WTC11 (cell line): ENCODE results near the gene GRAP. TPM values are rescaled to one million over a fixed set of nuclear protein-coding genes. Genes with fewer than 3 reads are reported as not detected.

Experiments
- ATAC-seq: fragments of 200-7000 bp; cut with Tn5 transposase; 2 replicates; pipeline ENCODE4 v1.10.0; 2021; ENCODE audit warnings: mild to moderate bottlenecking, moderate library complexity
- CTCF ChIA-PET: fragments of 300-600 bp; sonication (Branson Sonifier 250); formaldehyde crosslinking; loops from one replicate; lab custom pipeline; 2021; ENCODE audit warnings: antibody characterized with exemption; lab: Charles Lee
- POLR2A ChIA-PET: fragments of 350-600 bp; sonication (Branson Sonifier 250); formaldehyde crosslinking; loops from one replicate; lab custom pipeline; 2021; ENCODE audit warnings: antibody characterized with exemption; lab: Charles Lee
- DNase-seq: peaks from one replicate; pipeline ENCODE4 v3.0.0; 2021; ENCODE audit warnings: low spot score
- H3K27ac Mint-ChIP-seq: 2 replicates; pipeline ENCODE4 v1.8.0; 2021; ENCODE audit warnings: mixed read lengths
- H3K27me3 Mint-ChIP-seq: 2 replicates; pipeline ENCODE4 v1.8.0; 2021; ENCODE audit warnings: low read depth, mild to moderate bottlenecking, moderate library complexity, mixed read lengths
- H3K36me3 Mint-ChIP-seq: 2 replicates; pipeline ENCODE4 v1.8.0; 2021; ENCODE audit warnings: mixed read lengths
- H3K4me1 Mint-ChIP-seq: 2 replicates; pipeline ENCODE4 v1.8.0; 2022; ENCODE audit warnings: mixed read lengths
- H3K4me3 Mint-ChIP-seq: 2 replicates; pipeline ENCODE4 v1.8.0; 2021; ENCODE audit warnings: mild to moderate bottlenecking, moderate library complexity, mixed read lengths
- H3K9me3 Mint-ChIP-seq: 2 replicates; pipeline ENCODE4 v1.8.0; 2021; ENCODE audit warnings: mixed read lengths
- CBFB ChIP-seq: sonication (generic); formaldehyde crosslinking; IDR thresholded peaks from 2 replicates; pipeline ENCODE4 v1.8.1; 2022; ENCODE audit warnings: mild to moderate bottlenecking, low read depth, missing genetic modification reagents
- FOXK1 ChIP-seq: sonication (generic); formaldehyde crosslinking; IDR thresholded peaks from 2 replicates; pipeline ENCODE4 v1.8.0; 2022; ENCODE audit warnings: mild to moderate bottlenecking, moderate library complexity, missing genetic modification reagents
- GRHL2 ChIP-seq: fragments of 250-450 bp; sonication (Bioruptor Pico); IDR thresholded peaks from 2 replicates; pipeline ENCODE4 v1.8.0; 2022; ENCODE audit warnings: mild to moderate bottlenecking, moderate library complexity; ENCODE audit not compliant: insufficient replicate concordance, severe bottlenecking
- HMGA2 ChIP-seq: fragments of 250-450 bp; sonication (Bioruptor Pico); IDR thresholded peaks from 2 replicates; pipeline ENCODE4 v1.4.0; 2021; ENCODE audit warnings: mild to moderate bottlenecking, moderate library complexity
- HMGXB4 ChIP-seq: sonication (generic); formaldehyde crosslinking; IDR thresholded peaks from 2 replicates; pipeline ENCODE4 v1.8.1; 2023; ENCODE audit warnings: mild to moderate bottlenecking, moderate library complexity, missing genetic modification reagents
- IRF2 ChIP-seq: sonication (generic); formaldehyde crosslinking; IDR thresholded peaks from 2 replicates; pipeline ENCODE4 v1.8.0; 2022; ENCODE audit warnings: low read depth, missing genetic modification reagents, borderline replicate concordance
- JAZF1 ChIP-seq: fragments of 250-450 bp; sonication (Bioruptor Pico); IDR thresholded peaks from 2 replicates; pipeline ENCODE4 v1.9.0; 2021; ENCODE audit warnings: moderate library complexity, mild to moderate bottlenecking, inconsistent platforms
- MLX ChIP-seq: sonication (generic); formaldehyde crosslinking; IDR thresholded peaks from 2 replicates; pipeline ENCODE4 v1.8.1; 2023; ENCODE audit warnings: mild to moderate bottlenecking, missing genetic modification reagents, moderate library complexity
- NFYB ChIP-seq: sonication (generic); formaldehyde crosslinking; conservative IDR thresholded peaks from 2 replicates; pipeline ENCODE4 v1.8.0; 2022; ENCODE audit warnings: low read depth, missing genetic modification reagents
- NR1H2 ChIP-seq: sonication (generic); formaldehyde crosslinking; IDR thresholded peaks from 2 replicates; pipeline ENCODE4 v1.9.0; 2021; ENCODE audit warnings: mild to moderate bottlenecking, moderate library complexity, missing genetic modification reagents
- NR2C2 ChIP-seq: sonication (generic); formaldehyde crosslinking; IDR thresholded peaks from 2 replicates; pipeline ENCODE4 v1.8.0; 2022; ENCODE audit warnings: mild to moderate bottlenecking, missing genetic modification reagents
- PRDM15 ChIP-seq: sonication (generic); formaldehyde crosslinking; IDR thresholded peaks from 2 replicates; pipeline ENCODE4 v1.8.0; 2022; ENCODE audit warnings: missing genetic modification reagents
- PRRX2 ChIP-seq: fragments of 250-450 bp; sonication (Bioruptor Pico); IDR thresholded peaks from 2 replicates; pipeline ENCODE4 v1.8.0; 2021; ENCODE audit warnings: mild to moderate bottlenecking
- RORB ChIP-seq: fragments of 250-450 bp; sonication (Bioruptor Pico); IDR thresholded peaks from 2 replicates; pipeline ENCODE4 v1.9.0; 2021; ENCODE audit warnings: mild to moderate bottlenecking
- SMAD4 ChIP-seq: sonication (generic); formaldehyde crosslinking; IDR thresholded peaks from 2 replicates; pipeline ENCODE4 v1.8.0; 2022; ENCODE audit warnings: mild to moderate bottlenecking, missing genetic modification reagents
- TP53 ChIP-seq: sonication (generic); formaldehyde crosslinking; IDR thresholded peaks from 2 replicates; pipeline ENCODE4 v1.8.1; 2023; ENCODE audit warnings: mild to moderate bottlenecking, missing genetic modification reagents
- ZNF512 ChIP-seq: sonication (generic); formaldehyde crosslinking; IDR thresholded peaks from 2 replicates; pipeline ENCODE4 v1.8.1; 2022; ENCODE audit warnings: missing genetic modification reagents, borderline replicate concordance
- total RNA-seq: library from RNA; stranded (reverse); gene quantifications from 3 replicates; pipeline ENCODE4 v1.2.3, GENCODE V29; 2021
- TF ChIP-seq, protein P1 (sequence below): sonication (generic); formaldehyde crosslinking; IDR thresholded peaks from 2 replicates; pipeline ENCODE4 v1.8.0; 2022; ENCODE audit warnings: mild to moderate bottlenecking, missing genetic modification reagents
- TF ChIP-seq, protein P2 (sequence below): sonication (generic); formaldehyde crosslinking; IDR thresholded peaks from 2 replicates; pipeline ENCODE4 v1.8.1; 2023; ENCODE audit warnings: mild to moderate bottlenecking, missing genetic modification reagents, moderate library complexity
- TF ChIP-seq, protein P3 (sequence below): sonication (generic); formaldehyde crosslinking; IDR thresholded peaks from 2 replicates; pipeline ENCODE4 v1.8.0; 2023; ENCODE audit warnings: missing genetic modification reagents, mild to moderate bottlenecking, borderline replicate concordance
- TF ChIP-seq, protein P4 (sequence below): sonication (generic); formaldehyde crosslinking; IDR thresholded peaks from 2 replicates; pipeline ENCODE4 v1.8.1; 2023; ENCODE audit warnings: mild to moderate bottlenecking, missing genetic modification reagents

GRAP gene
- total RNA-seq, 1 experiment from 2014 or later: 0.59 TPM

GRCh38 chr17:18987230-18987610 lies 59.5 kb downstream of the GRAP start (continued):
- no peak for TF ChIP-seq HMGXB4
- no peak for TF ChIP-seq TP53 (CRISPR knock-in tag)
- TF ChIP-seq NR2C2: no peak
- TF ChIP-seq ZNF512 (CRISPR knock-in tag): no peak
- no peak for TF ChIP-seq GRHL2 (CRISPR knock-in tag)
- no peak for TF ChIP-seq CBFB
- TF ChIP-seq, protein P1, sequence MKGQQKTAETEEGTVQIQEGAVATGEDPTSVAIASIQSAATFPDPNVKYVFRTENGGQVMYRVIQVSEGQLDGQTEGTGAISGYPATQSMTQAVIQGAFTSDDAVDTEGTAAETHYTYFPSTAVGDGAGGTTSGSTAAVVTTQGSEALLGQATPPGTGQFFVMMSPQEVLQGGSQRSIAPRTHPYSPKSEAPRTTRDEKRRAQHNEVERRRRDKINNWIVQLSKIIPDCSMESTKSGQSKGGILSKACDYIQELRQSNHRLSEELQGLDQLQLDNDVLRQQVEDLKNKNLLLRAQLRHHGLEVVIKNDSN (CRISPR knock-in tag): no peak
- no peak for TF ChIP-seq HMGA2
- TF ChIP-seq, protein P2, sequence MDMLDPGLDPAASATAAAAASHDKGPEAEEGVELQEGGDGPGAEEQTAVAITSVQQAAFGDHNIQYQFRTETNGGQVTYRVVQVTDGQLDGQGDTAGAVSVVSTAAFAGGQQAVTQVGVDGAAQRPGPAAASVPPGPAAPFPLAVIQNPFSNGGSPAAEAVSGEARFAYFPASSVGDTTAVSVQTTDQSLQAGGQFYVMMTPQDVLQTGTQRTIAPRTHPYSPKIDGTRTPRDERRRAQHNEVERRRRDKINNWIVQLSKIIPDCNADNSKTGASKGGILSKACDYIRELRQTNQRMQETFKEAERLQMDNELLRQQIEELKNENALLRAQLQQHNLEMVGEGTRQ (CRISPR knock-in tag): no peak
- TF ChIP-seq NFYB: no peak
- no peak for TF ChIP-seq PRDM15
- TF ChIP-seq, all 79 proteins: peak for 0

GRCh38 chr17:18986541-18987229 lies 60.1 kb downstream of the GRAP start:
- Mint-ChIP-seq H3K4me3 (no peak overlapping the region), H3K27ac (no peak overlapping the region), H3K27me3 (no peaks in the 10 kb centered on the region), H3K9me3 (no peaks in the 10 kb centered on the region), H3K4me1 (no peaks in the 10 kb centered on the region), H3K36me3 (peaks cover 14% of the 10 kb centered on the region)
- POLR2A ChIA-PET: no interaction called here
- CTCF ChIA-PET: no interaction called here
- no peak for DNase-seq
- ATAC-seq: no peak
- no peak for TF ChIP-seq RORB (CRISPR knock-in tag)
- no peak for TF ChIP-seq IRF2 (CRISPR knock-in tag)
- TF ChIP-seq FOXK1 (CRISPR knock-in tag): no peak
- no peak for TF ChIP-seq JAZF1 (CRISPR knock-in tag)
- TF ChIP-seq MLX (CRISPR knock-in tag): no peak
- TF ChIP-seq, protein P3, sequence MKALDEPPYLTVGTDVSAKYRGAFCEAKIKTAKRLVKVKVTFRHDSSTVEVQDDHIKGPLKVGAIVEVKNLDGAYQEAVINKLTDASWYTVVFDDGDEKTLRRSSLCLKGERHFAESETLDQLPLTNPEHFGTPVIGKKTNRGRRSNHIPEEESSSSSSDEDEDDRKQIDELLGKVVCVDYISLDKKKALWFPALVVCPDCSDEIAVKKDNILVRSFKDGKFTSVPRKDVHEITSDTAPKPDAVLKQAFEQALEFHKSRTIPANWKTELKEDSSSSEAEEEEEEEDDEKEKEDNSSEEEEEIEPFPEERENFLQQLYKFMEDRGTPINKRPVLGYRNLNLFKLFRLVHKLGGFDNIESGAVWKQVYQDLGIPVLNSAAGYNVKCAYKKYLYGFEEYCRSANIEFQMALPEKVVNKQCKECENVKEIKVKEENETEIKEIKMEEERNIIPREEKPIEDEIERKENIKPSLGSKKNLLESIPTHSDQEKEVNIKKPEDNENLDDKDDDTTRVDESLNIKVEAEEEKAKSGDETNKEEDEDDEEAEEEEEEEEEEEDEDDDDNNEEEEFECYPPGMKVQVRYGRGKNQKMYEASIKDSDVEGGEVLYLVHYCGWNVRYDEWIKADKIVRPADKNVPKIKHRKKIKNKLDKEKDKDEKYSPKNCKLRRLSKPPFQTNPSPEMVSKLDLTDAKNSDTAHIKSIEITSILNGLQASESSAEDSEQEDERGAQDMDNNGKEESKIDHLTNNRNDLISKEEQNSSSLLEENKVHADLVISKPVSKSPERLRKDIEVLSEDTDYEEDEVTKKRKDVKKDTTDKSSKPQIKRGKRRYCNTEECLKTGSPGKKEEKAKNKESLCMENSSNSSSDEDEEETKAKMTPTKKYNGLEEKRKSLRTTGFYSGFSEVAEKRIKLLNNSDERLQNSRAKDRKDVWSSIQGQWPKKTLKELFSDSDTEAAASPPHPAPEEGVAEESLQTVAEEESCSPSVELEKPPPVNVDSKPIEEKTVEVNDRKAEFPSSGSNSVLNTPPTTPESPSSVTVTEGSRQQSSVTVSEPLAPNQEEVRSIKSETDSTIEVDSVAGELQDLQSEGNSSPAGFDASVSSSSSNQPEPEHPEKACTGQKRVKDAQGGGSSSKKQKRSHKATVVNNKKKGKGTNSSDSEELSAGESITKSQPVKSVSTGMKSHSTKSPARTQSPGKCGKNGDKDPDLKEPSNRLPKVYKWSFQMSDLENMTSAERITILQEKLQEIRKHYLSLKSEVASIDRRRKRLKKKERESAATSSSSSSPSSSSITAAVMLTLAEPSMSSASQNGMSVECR (CRISPR knock-in tag): no peak
- TF ChIP-seq SMAD4 (CRISPR knock-in tag): no peak
- TF ChIP-seq, protein P1 (CRISPR knock-in tag): no peak
- TF ChIP-seq, protein P4, sequence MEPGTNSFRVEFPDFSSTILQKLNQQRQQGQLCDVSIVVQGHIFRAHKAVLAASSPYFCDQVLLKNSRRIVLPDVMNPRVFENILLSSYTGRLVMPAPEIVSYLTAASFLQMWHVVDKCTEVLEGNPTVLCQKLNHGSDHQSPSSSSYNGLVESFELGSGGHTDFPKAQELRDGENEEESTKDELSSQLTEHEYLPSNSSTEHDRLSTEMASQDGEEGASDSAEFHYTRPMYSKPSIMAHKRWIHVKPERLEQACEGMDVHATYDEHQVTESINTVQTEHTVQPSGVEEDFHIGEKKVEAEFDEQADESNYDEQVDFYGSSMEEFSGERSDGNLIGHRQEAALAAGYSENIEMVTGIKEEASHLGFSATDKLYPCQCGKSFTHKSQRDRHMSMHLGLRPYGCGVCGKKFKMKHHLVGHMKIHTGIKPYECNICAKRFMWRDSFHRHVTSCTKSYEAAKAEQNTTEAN (CRISPR knock-in tag): no peak
- no peak for TF ChIP-seq PRRX2 (CRISPR knock-in tag)
- no peak for TF ChIP-seq NR1H2 (CRISPR knock-in tag)
